Activated naive CD4-positive, alpha-beta T cell treated with anti-CD3 and anti-CD28 coated beads, Interleukin-2, amount 50 U/mL, for 16 hours (primary cell): ENCODE results near the gene ESM1.

Experiments used
- DNase-seq: peaks from one replicate; pipeline ENCODE4 v3.0.0-alpha.2; 2020

ESM1 gene

GRCh38 chr5:54981928-54982327, 3.5 kb downstream of the ESM1 start:
- DNase-seq: no peak

- DNase-seq: no peak
Observed at GRCh38 chr5:54975701-54976100, 9.7 kb downstream of the ESM1 start.

- no peak for DNase-seq
Observed at GRCh38 chr5:54969856-54970828, 15.3 kb downstream of the ESM1 start.

GRCh38 chr5:54969242-54969641, 16.2 kb downstream of the ESM1 start:
- no peak for DNase-seq

- DNase-seq: no peak
Observed at GRCh38 chr5:54965806-54966205, 19.6 kb downstream of the ESM1 start.

- DNase-seq: no peak
Observed at GRCh38 chr5:54964405-54964804, 21.0 kb downstream of the ESM1 start.

- DNase-seq: no peak
Observed at GRCh38 chr5:54959673-54960418, 25.5 kb downstream of the ESM1 start.

GRCh38 chr5:54956922-54957321, 28.5 kb downstream of the ESM1 start:
- no peak for DNase-seq

GRCh38 chr5:54947187-54947586, 38.2 kb downstream of the ESM1 start:
- no peak for DNase-seq

GRCh38 chr5:54946306-54946819, 39.0 kb downstream of the ESM1 start:
- DNase-seq: no peak

GRCh38 chr5:54944364-54944763, 41.0 kb downstream of the ESM1 start:
- peak; percentile 19 for DNase-seq

GRCh38 chr5:54942064-54942778, 43.2 kb downstream of the ESM1 start:
- no peak for DNase-seq

- DNase-seq: no peak
Observed at GRCh38 chr5:54936201-54936600, 49.2 kb downstream of the ESM1 start.

GRCh38 chr5:54932789-54933188, 52.6 kb downstream of the ESM1 start:
- no peak for DNase-seq

GRCh38 chr5:54930736-54931135, 54.7 kb downstream of the ESM1 start:
- DNase-seq: no peak
